Calu3 (cell line): Measurements from ENCODE around the gene KRTAP2-4. TPM values are rescaled to one million over a fixed set of nuclear protein-coding genes. Genes with fewer than 3 reads are reported as not detected.
"Not testable (repeated sequence)": the region's sequence is repeated elsewhere in the genome, so short reads cannot be mapped to it uniquely, and the experiment has no call there.

ENCODE experiments used
- BruUV-seq: library from RNA; stranded (reverse); fragments of 400-500 nt; replicated peaks from 2 replicates; lab custom pipeline; 2021; lab: Mats Ljungman, UMichigan
- CTCF ChIA-PET: fragments of 300-600 bp; sonication (Branson Sonifier 250); formaldehyde crosslinking; loops from one replicate; lab custom pipeline; 2022; ENCODE audit warnings: antibody characterized with exemption; lab: Charles Lee
- DNase-seq: peaks from one replicate; pipeline ENCODE4 v3.0.0; 2022
- H3K27ac Mint-ChIP-seq: one replicate; pipeline ENCODE4 v1.8.0; 2022; ENCODE audit warnings: mixed read lengths; ENCODE audit not compliant: unreplicated experiment
- H3K27me3 Mint-ChIP-seq: one replicate; pipeline ENCODE4 v1.8.0; 2022; ENCODE audit warnings: mixed read lengths; ENCODE audit not compliant: unreplicated experiment
- H3K36me3 Mint-ChIP-seq: one replicate; pipeline ENCODE4 v1.8.0; 2022; ENCODE audit warnings: mild to moderate bottlenecking, moderate library complexity, mixed read lengths; ENCODE audit not compliant: insufficient read depth, unreplicated experiment
- H3K4me1 Mint-ChIP-seq: one replicate; pipeline ENCODE4 v1.8.0; 2022; ENCODE audit warnings: mild to moderate bottlenecking, low read depth, mixed read lengths; ENCODE audit not compliant: unreplicated experiment
- H3K4me3 Mint-ChIP-seq: one replicate; pipeline ENCODE4 v1.8.0; 2022; ENCODE audit warnings: mild to moderate bottlenecking, low read depth, moderate library complexity, mixed read lengths; ENCODE audit not compliant: unreplicated experiment
- H3K9me3 Mint-ChIP-seq: one replicate; pipeline ENCODE4 v1.8.0; 2022; ENCODE audit warnings: low read depth, mixed read lengths; ENCODE audit not compliant: unreplicated experiment
- intact Hi-C: fragments of 100-400 bp; cut with micrococcal nuclease; formaldehyde crosslinking; loops from one replicate; pipeline ENCODE4 v1.10.0; 2022; ENCODE audit not compliant: unreplicated experiment
- total RNA-seq: library from RNA; stranded (reverse); gene quantifications from 2 replicates; pipeline ENCODE4 v1.2.3, GENCODE V29; 2022
- TF ChIP-seq, protein P1 (sequence below): fragments of 200-600 bp; IDR thresholded peaks from one replicate; pipeline ENCODE4 v1.8.0; 2022; ENCODE audit warnings: antibody characterized with exemption; ENCODE audit not compliant: unreplicated experiment

KRTAP2-4 gene
- total RNA-seq, 1 experiment from 2014 or later, result not detected

DNA sequence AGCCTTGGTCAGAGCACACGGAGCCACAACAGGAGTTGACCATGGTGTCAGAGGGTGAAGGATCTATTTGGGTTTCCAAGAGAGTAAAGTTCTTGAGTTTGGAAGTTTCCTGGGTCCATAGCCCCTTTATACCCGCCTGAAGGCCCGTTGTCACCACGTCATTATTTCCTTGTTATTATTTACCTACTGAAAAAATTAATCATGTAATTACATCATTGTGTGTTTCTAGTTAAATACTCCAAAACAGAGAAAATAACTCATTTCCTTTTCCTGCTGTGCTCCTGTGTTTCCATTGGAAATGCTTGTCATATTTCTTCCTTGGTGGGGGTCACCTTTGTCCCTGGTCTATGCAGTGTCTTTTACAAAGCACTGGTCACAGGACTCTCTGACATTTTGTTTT is 32.4 kb upstream of the KRTAP2-4 start, which contains the start of gene KRTAP4-8:
TSS of gene KRTAP4-8 (minus strand) at position 101 of the 400 bp plus-strand sequence. CDS start at position 43, 58 bp downstream.
- intact Hi-C loops, result no loop called here
- DNase-seq, result no peak
- no TSS peak for BruUV-seq
- peaks cover 1% of the 10 kb centered on the region for H3K9me3 Mint-ChIP-seq
- CTCF ChIA-PET, result no interaction called here
- no peaks in the 10 kb centered on the region for H3K27me3 Mint-ChIP-seq
- H3K4me3 Mint-ChIP-seq, result no peak within 1 kb of the TSS
- no peak within 1 kb of the TSS for H3K27ac Mint-ChIP-seq
- H3K4me1 Mint-ChIP-seq, result peaks cover 49% of the 10 kb centered on the region
- TF ChIP-seq, protein P1, sequence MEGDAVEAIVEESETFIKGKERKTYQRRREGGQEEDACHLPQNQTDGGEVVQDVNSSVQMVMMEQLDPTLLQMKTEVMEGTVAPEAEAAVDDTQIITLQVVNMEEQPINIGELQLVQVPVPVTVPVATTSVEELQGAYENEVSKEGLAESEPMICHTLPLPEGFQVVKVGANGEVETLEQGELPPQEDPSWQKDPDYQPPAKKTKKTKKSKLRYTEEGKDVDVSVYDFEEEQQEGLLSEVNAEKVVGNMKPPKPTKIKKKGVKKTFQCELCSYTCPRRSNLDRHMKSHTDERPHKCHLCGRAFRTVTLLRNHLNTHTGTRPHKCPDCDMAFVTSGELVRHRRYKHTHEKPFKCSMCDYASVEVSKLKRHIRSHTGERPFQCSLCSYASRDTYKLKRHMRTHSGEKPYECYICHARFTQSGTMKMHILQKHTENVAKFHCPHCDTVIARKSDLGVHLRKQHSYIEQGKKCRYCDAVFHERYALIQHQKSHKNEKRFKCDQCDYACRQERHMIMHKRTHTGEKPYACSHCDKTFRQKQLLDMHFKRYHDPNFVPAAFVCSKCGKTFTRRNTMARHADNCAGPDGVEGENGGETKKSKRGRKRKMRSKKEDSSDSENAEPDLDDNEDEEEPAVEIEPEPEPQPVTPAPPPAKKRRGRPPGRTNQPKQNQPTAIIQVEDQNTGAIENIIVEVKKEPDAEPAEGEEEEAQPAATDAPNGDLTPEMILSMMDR, result no peak
- H3K36me3 Mint-ChIP-seq, result no peaks in the 10 kb centered on the region

DNA sequence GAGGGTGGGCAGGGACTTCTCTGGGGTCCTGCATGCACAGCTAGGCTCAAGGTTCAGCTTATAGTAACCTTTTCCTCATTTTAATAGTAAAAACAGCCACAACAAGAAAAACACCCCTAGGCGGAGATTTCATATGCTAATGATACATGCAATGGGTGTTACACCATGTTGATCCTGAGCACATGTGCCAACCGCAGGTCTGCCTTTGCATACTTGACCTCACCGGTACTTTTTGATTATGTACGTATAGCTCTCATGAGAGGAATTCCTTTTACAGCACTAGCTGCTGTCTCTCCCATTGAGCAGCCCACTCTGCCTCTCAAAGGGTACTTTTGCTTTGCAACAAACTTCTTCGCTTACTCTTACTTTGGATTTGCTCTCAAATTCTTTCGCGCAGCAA is 30.4 kb upstream of the KRTAP2-4 start:
- Mint-ChIP-seq H3K36me3 (no peaks in the 10 kb centered on the region), H3K4me3 (no peak overlapping the region), H3K9me3 (peaks cover 3% of the 10 kb centered on the region), H3K27ac (no peak overlapping the region), H3K27me3 (no peaks in the 10 kb centered on the region), H3K4me1 (peaks cover 41% of the 10 kb centered on the region)
- DNase-seq, result no peak
- intact Hi-C loops, result no loop called here
- CTCF ChIA-PET, result no interaction called here
- no TSS peak for BruUV-seq
- TF ChIP-seq, protein P1, result no peak

DNA sequence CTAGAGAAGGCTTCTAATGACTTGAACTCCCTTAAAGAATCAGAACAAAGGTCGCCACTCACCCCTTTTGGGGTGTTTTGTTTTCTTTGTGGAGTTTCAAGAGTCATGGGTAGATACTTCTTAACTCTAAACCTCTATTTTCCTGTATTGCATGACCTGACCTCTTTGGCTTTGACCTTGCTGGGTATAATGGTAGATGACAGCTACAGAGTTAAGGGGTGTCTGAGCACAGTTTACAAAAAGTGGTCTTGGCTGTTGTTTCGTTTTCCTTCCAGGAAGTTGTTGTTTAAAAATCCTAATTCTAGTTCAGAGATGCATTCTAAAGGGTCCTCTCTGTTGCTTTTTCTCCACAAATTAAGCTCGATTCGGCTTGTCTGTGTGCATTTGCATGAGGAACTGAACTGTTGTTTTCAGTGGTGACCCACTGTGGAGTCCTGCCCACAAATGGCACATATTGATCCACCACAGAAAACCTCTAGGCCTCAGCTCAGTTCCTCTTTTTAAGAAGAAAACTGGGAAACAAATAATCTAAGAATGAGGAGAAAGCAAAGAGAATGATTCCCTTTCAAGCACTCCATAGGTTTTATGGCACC is 23.2 kb upstream of the KRTAP2-4 start:
- H3K9me3 Mint-ChIP-seq, H3K27ac Mint-ChIP-seq, H3K4me3 Mint-ChIP-seq, H3K36me3 Mint-ChIP-seq, intact Hi-C loops, BruUV-seq, H3K27me3 Mint-ChIP-seq, DNase-seq: not testable (repeated sequence)
- CTCF ChIA-PET, result interaction anchor here (0.6 to 0.8 kb wide), 4 partner anchors 10 to 1127 kb away, joined by 3 to 5 read pairs (median 4); no protein-coding TSS in a partner anchor
- peaks cover 37% of the 10 kb centered on the region for H3K4me1 Mint-ChIP-seq

- DNase-seq, intact Hi-C loops, H3K36me3 Mint-ChIP-seq, CTCF ChIA-PET, H3K4me3 Mint-ChIP-seq, H3K9me3 Mint-ChIP-seq, H3K27me3 Mint-ChIP-seq, BruUV-seq, H3K27ac Mint-ChIP-seq: not testable (repeated sequence)
- peaks cover 38% of the 10 kb centered on the region for H3K4me1 Mint-ChIP-seq
Measured at GRCh38 chr17:41084100-41084856, 18.6 kb upstream of the KRTAP2-4 start, which contains the start of gene KRTAP4-7. TSS of gene KRTAP4-7 (plus strand) at chr17:41084150. CDS start at chr17:41084207, 57 bp downstream.

GRCh38 chr17:41083427-41083826 is 17.7 kb upstream of the KRTAP2-4 start:
- H3K27ac Mint-ChIP-seq, intact Hi-C loops, H3K36me3 Mint-ChIP-seq, H3K4me3 Mint-ChIP-seq, BruUV-seq, DNase-seq, H3K9me3 Mint-ChIP-seq, H3K27me3 Mint-ChIP-seq: not testable (repeated sequence)
- H3K4me1 Mint-ChIP-seq, result peaks cover 32% of the 10 kb centered on the region
- CTCF ChIA-PET, result interaction anchor here (1.0 kb wide), 1 partner anchor 13 kb away, joined by 3 read pairs; no protein-coding TSS in a partner anchor
